HCT116 (cell line): ENCODE results near the gene TRPM6. TPM values are rescaled to one million over a fixed set of nuclear protein-coding genes. Genes with fewer than 3 reads are reported as not detected.

Experiments
- ATAC-seq: fragments of 200-7000 bp; cut with Tn5 transposase; 2 replicates; pipeline ENCODE4 v1.9.1; 2020; ENCODE audit warnings: mild to moderate bottlenecking, moderate library complexity
- BruUV-seq: library from RNA; stranded (reverse); fragments of 400-500 nt; replicated peaks from 2 replicates; lab custom pipeline; 2021; lab: Mats Ljungman, UMichigan
- CTCF ChIA-PET: fragments of 300-600 bp; sonication (Branson Sonifier 250); formaldehyde crosslinking; loops from one replicate; lab custom pipeline; 2021; ENCODE audit warnings: antibody characterized with exemption; lab: Charles Lee
- POLR2A ChIA-PET: fragments of 300-600, 350-600 bp; sonication (Branson Sonifier 250); formaldehyde crosslinking; loops from one replicate; lab custom pipeline; 2021; ENCODE audit warnings: antibody characterized with exemption; lab: Charles Lee
- RAD21 ChIA-PET, 2 experiments: fragments of 300-600 bp; sonication (Branson Sonifier 250); formaldehyde crosslinking; loops; one replicate each; lab custom pipeline; 2023; ENCODE audit warnings: low total read pairs in 2 of 2; ENCODE audit not compliant: uncharacterized antibody in 2 of 2, unreplicated experiment in 2 of 2, low non-redundant PET in 1 of 2; lab: Charles Lee
- DNase-seq: peaks from one replicate; pipeline ENCODE4 v3.0.0-alpha.2; 2010; ENCODE audit warnings: low read depth, low spot score
- H2AFZ ChIP-seq: fragments of 200-600 bp; shearing (Covaris generic), sonication (generic); 2 replicates; pipeline ENCODE4 v1.6.1; 2017; ENCODE audit warnings: low read depth, mixed run types, mixed read lengths, antibody characterized with exemption, low read length; ENCODE audit not compliant: poor library complexity, severe bottlenecking
- H3K27ac ChIP-seq: 2 replicates; pipeline ENCODE4 v1.5.1; 2012; ENCODE audit warnings: low read depth, low read length
- H3K27me3 ChIP-seq: fragments of 200-600 bp; sonication (generic); 2 replicates; pipeline ENCODE4 v1.6.1; 2016; ENCODE audit warnings: mixed run types, low read length, mixed read lengths; ENCODE audit not compliant: insufficient read depth
- H3K36me3 ChIP-seq, 2 experiments: fragments of 200-500 bp in 1 of 2; fragments of 200-600 bp in 1 of 2; sonication (Bioruptor generic) in 1 of 2; sonication (generic) in 1 of 2; 2 replicates each; pipeline versions ENCODE4 v1.5.1 to v1.6.1; 2014 to 2016; ENCODE audit warnings: low read length in 2 of 2, inconsistent platforms in 1 of 2, mixed read lengths in 1 of 2, mixed run types in 1 of 2; ENCODE audit not compliant: insufficient read depth in 2 of 2, control insufficient read depth in 1 of 2
- H3K4me1 ChIP-seq, 2 experiments: fragments of 200-600 bp in 1 of 2; sonication (generic) in 1 of 2; 2 replicates each; pipeline versions ENCODE4 v1.5.1 to v1.6.1; 2012 to 2017; ENCODE audit warnings: low read length in 2 of 2, inconsistent platforms in 1 of 2, mild to moderate bottlenecking in 1 of 2, mixed read lengths in 1 of 2, mixed run types in 1 of 2, moderate library complexity in 1 of 2; ENCODE audit not compliant: insufficient read depth in 2 of 2, control insufficient read depth in 1 of 2
- H3K4me2 ChIP-seq: fragments of 200-600 bp; sonication (generic); 2 replicates; pipeline ENCODE4 v1.6.1; 2017; ENCODE audit warnings: mixed run types, low read length, mixed read lengths
- H3K4me3 ChIP-seq, 2 experiments: fragments of 200-600 bp in 1 of 2; sonication (generic) in 1 of 2; replicated peaks in 1 of 2; 2 replicates each; pipeline ENCODE4 v1.5.1; 2011 to 2016; ENCODE audit warnings: low read length in 2 of 2, control low read depth in 1 of 2, low read depth in 1 of 2, mild to moderate bottlenecking in 1 of 2, mixed read lengths in 1 of 2, mixed run types in 1 of 2
- H3K79me2 ChIP-seq: fragments of 200-600 bp; sonication (generic); 2 replicates; pipeline ENCODE4 v1.6.1; 2017; ENCODE audit warnings: mild to moderate bottlenecking, mixed run types, low read length, moderate library complexity, mixed read lengths; ENCODE audit not compliant: insufficient read depth
- H3K9ac ChIP-seq: fragments of 200-600 bp; sonication (generic); 2 replicates; pipeline ENCODE4 v1.6.1; 2016; ENCODE audit warnings: low read length, mixed read lengths
- H3K9me2 ChIP-seq: fragments of 200-600 bp; sonication (generic), shearing (Covaris generic); 2 replicates; pipeline ENCODE4 v1.6.1; 2017; ENCODE audit warnings: mixed run types, mild to moderate bottlenecking, moderate library complexity; ENCODE audit not compliant: insufficient read depth
- H3K9me3 ChIP-seq, 2 experiments: fragments of 200-500 bp in 1 of 2; fragments of 200-600 bp in 1 of 2; sonication (Bioruptor generic) in 1 of 2; sonication (generic) in 1 of 2; 2 replicates each; pipeline ENCODE4 v1.6.1; 2014 to 2017; ENCODE audit warnings: low read length in 2 of 2, mixed read lengths in 2 of 2, inconsistent platforms in 1 of 2, low read depth in 1 of 2, mild to moderate bottlenecking in 1 of 2, mixed run types in 1 of 2, moderate library complexity in 1 of 2; ENCODE audit not compliant: control insufficient read depth in 1 of 2, insufficient read depth in 1 of 2
- H4K20me1 ChIP-seq: fragments of 200-600 bp; sonication (generic), shearing (Covaris generic); 2 replicates; pipeline ENCODE4 v1.6.1; 2017; ENCODE audit warnings: mixed run types, mild to moderate bottlenecking, moderate library complexity; ENCODE audit not compliant: insufficient read depth
- CBX3 ChIP-seq: IDR thresholded peaks from 2 replicates; pipeline ENCODE4 v1.6.1; 2012; ENCODE audit warnings: low read depth
- CEBPB ChIP-seq: IDR thresholded peaks from 2 replicates; pipeline ENCODE4 v1.6.1; 2012; ENCODE audit warnings: low read depth
- EGR1 ChIP-seq: IDR thresholded peaks from 2 replicates; pipeline ENCODE4 v1.6.1; 2012; ENCODE audit warnings: low read depth
- ELF1 ChIP-seq: IDR thresholded peaks from 2 replicates; pipeline ENCODE4 v1.6.1; 2012; ENCODE audit warnings: low read depth, borderline replicate concordance
- EZH2 ChIP-seq: fragments of 200-600 bp; sonication (generic); IDR thresholded peaks from 2 replicates; pipeline ENCODE4 v1.6.1; 2017; ENCODE audit warnings: antibody characterized with exemption, mixed run types
- EZH2phosphoT487 ChIP-seq: fragments of 200-600 bp; IDR thresholded peaks from 2 replicates; pipeline ENCODE4 v1.6.1; 2018; ENCODE audit warnings: antibody characterized with exemption, borderline replicate concordance
- FOSL1 ChIP-seq: IDR thresholded peaks from 2 replicates; pipeline ENCODE4 v1.6.1; 2012; ENCODE audit warnings: low read depth
- JUND ChIP-seq: IDR thresholded peaks from 2 replicates; pipeline ENCODE4 v1.6.1; 2012
- POLR2A ChIP-seq: IDR thresholded peaks from 2 replicates; pipeline ENCODE4 v1.7.0; 2011; ENCODE audit warnings: borderline replicate concordance; ENCODE audit not compliant: insufficient read depth, insufficient read length; ENCODE audit errors: extremely low read depth
- POLR2AphosphoS5 ChIP-seq: IDR thresholded peaks from 2 replicates; pipeline ENCODE4 v1.6.1; 2011; ENCODE audit warnings: mild to moderate bottlenecking, low read depth, low read length, moderate library complexity
- RAD21 ChIP-seq: IDR thresholded peaks from 2 replicates; pipeline ENCODE4 v1.6.1; 2012; ENCODE audit warnings: low read depth, mild to moderate bottlenecking
- SP1 ChIP-seq: IDR thresholded peaks from 2 replicates; pipeline ENCODE4 v1.6.1; 2012; ENCODE audit warnings: low read depth
- TCF7L2 ChIP-seq: IDR thresholded peaks from 2 replicates; pipeline ENCODE4 v1.7.0; 2011; ENCODE audit warnings: borderline replicate concordance, inconsistent platforms; ENCODE audit not compliant: insufficient read depth, insufficient read length; ENCODE audit errors: extremely low read depth
- YY1 ChIP-seq: IDR thresholded peaks from 2 replicates; pipeline ENCODE4 v1.6.1; 2011; ENCODE audit warnings: low read length, low read depth, moderate library complexity, mild to moderate bottlenecking; ENCODE audit not compliant: insufficient replicate concordance; ENCODE audit errors: extremely low read depth
- ZNF274 ChIP-seq: fragments of 200-500 bp; sonication (Bioruptor generic); IDR thresholded peaks from 2 replicates; pipeline ENCODE4 v1.6.1; 2014; ENCODE audit warnings: mild to moderate bottlenecking, low read depth, low read length, inconsistent platforms
- intact Hi-C: fragments of 100-400 bp; cut with micrococcal nuclease; formaldehyde crosslinking; loops from 2 replicates; pipeline ENCODE4 v1.10.0; 2022
- total RNA-seq: library from RNA; stranded (reverse); gene quantifications from one replicate; pipeline ENCODE4 v1.2.1, GENCODE V29; 2021; ENCODE audit not compliant: unreplicated experiment
- TF ChIP-seq, protein P1 (sequence below): IDR thresholded peaks from 2 replicates; pipeline ENCODE4 v1.6.1; 2012; ENCODE audit warnings: low read depth
- TF ChIP-seq, protein P2 (sequence below): IDR thresholded peaks from 2 replicates; pipeline ENCODE4 v1.6.1; 2011; ENCODE audit warnings: mild to moderate bottlenecking, low read length, moderate library complexity; ENCODE audit not compliant: insufficient replicate concordance; ENCODE audit errors: extremely low read depth

The TRPM6 gene
- total RNA-seq, 1 experiment from 2014 or later, result 0.44 TPM

GRCh38 chr9:74935008-74935407, 47.3 kb upstream of the TRPM6 start:
- TF ChIP-seq, protein P1, sequence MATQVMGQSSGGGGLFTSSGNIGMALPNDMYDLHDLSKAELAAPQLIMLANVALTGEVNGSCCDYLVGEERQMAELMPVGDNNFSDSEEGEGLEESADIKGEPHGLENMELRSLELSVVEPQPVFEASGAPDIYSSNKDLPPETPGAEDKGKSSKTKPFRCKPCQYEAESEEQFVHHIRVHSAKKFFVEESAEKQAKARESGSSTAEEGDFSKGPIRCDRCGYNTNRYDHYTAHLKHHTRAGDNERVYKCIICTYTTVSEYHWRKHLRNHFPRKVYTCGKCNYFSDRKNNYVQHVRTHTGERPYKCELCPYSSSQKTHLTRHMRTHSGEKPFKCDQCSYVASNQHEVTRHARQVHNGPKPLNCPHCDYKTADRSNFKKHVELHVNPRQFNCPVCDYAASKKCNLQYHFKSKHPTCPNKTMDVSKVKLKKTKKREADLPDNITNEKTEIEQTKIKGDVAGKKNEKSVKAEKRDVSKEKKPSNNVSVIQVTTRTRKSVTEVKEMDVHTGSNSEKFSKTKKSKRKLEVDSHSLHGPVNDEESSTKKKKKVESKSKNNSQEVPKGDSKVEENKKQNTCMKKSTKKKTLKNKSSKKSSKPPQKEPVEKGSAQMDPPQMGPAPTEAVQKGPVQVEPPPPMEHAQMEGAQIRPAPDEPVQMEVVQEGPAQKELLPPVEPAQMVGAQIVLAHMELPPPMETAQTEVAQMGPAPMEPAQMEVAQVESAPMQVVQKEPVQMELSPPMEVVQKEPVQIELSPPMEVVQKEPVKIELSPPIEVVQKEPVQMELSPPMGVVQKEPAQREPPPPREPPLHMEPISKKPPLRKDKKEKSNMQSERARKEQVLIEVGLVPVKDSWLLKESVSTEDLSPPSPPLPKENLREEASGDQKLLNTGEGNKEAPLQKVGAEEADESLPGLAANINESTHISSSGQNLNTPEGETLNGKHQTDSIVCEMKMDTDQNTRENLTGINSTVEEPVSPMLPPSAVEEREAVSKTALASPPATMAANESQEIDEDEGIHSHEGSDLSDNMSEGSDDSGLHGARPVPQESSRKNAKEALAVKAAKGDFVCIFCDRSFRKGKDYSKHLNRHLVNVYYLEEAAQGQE, result no peak
- no peak for TF ChIP-seq EGR1
- no peak for TF ChIP-seq EZH2phosphoT487
- TF ChIP-seq, protein P2, sequence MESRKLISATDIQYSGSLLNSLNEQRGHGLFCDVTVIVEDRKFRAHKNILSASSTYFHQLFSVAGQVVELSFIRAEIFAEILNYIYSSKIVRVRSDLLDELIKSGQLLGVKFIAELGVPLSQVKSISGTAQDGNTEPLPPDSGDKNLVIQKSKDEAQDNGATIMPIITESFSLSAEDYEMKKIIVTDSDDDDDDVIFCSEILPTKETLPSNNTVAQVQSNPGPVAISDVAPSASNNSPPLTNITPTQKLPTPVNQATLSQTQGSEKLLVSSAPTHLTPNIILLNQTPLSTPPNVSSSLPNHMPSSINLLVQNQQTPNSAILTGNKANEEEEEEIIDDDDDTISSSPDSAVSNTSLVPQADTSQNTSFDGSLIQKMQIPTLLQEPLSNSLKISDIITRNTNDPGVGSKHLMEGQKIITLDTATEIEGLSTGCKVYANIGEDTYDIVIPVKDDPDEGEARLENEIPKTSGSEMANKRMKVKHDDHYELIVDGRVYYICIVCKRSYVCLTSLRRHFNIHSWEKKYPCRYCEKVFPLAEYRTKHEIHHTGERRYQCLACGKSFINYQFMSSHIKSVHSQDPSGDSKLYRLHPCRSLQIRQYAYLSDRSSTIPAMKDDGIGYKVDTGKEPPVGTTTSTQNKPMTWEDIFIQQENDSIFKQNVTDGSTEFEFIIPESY, result no peak
- no peak for TF ChIP-seq SP1
- TF ChIP-seq POLR2AphosphoS5, result no peak
- TF ChIP-seq CEBPB, result no peak
- no peak for TF ChIP-seq FOSL1
- TF ChIP-seq POLR2A, result no peak
- TF ChIP-seq RAD21, result no peak
- TF ChIP-seq CBX3, result no peak
- no peak for TF ChIP-seq ELF1
- TF ChIP-seq ZNF274, result no peak
- TF ChIP-seq YY1, result no peak
- TF ChIP-seq TCF7L2, result no peak
- no peak for TF ChIP-seq EZH2
- TF ChIP-seq JUND, result no peak
- TF ChIP-seq, all 23 proteins: peak for 0
- BruUV-seq, result no TSS peak
- H3K4me1 ChIP-seq, result no peaks in the 10 kb centered on the region
- no peaks in the 10 kb centered on the region for H3K9me2 ChIP-seq
- RAD21 ChIA-PET, result no interaction called here
- intact Hi-C loops, result no loop called here
- no peak overlapping the region for H2AFZ ChIP-seq
- ATAC-seq (no peak), DNase-seq (no peak)
- H3K27me3 ChIP-seq, result no peaks in the 10 kb centered on the region
- POLR2A ChIA-PET, result no interaction called here
- no peak overlapping the region for H3K27ac ChIP-seq
- H3K9ac ChIP-seq, result no peak overlapping the region
- H3K4me2 ChIP-seq, result no peak overlapping the region
- CTCF ChIA-PET, result no interaction called here
- no peaks in the 10 kb centered on the region for H4K20me1 ChIP-seq
- no peaks in the 10 kb centered on the region; a peak in 1 of 4 replicates for H3K9me3 ChIP-seq
- H3K4me3 ChIP-seq, result no peak overlapping the region
- H3K79me2 ChIP-seq, result no peaks in the 10 kb centered on the region
- no peaks in the 10 kb centered on the region for H3K36me3 ChIP-seq
